Psoas muscle (tissue), 8 donors: ENCODE results near the gene EDN1. TPM values are rescaled to one million over a fixed set of nuclear protein-coding genes. Genes with fewer than 3 reads are reported as not detected.

ENCODE experiments used
- ATAC-seq, 4 donors: fragments of 200-7000 bp; cut with Tn5 transposase; one replicate each; pipeline ENCODE4 v1.9.1; 2020; ENCODE audit warnings: moderate library complexity in 3 of 4, mild to moderate bottlenecking in 2 of 4
- DNase-seq, 2 donors: peaks; one replicate each; pipeline ENCODE4 v3.0.0-alpha.2; 2020
- H3K27ac ChIP-seq: fragments of 200-600 bp; one replicate; pipeline ENCODE4 v1.8.0; 2022
- H3K27me3 ChIP-seq, 3 donors: fragments of 200-600 bp in 1 of 3; one replicate each; pipeline versions ENCODE4 v1.6.1 to v1.8.0; 2013 to 2022; ENCODE audit warnings: low read length in 2 of 3, mild to moderate bottlenecking in 2 of 3, moderate library complexity in 1 of 3; ENCODE audit not compliant: insufficient read depth in 3 of 3
- H3K36me3 ChIP-seq, 2 donors: fragments of 200-600 bp in 1 of 2; one replicate each; pipeline versions ENCODE4 v1.6.1 to v1.8.0; 2013 to 2022; ENCODE audit warnings: low read depth in 1 of 2, mild to moderate bottlenecking in 1 of 2, moderate library complexity in 1 of 2; ENCODE audit not compliant: insufficient read depth in 1 of 2
- H3K4me1 ChIP-seq: fragments of 200-600 bp; one replicate; pipeline ENCODE4 v1.8.0; 2022
- H3K4me3 ChIP-seq: fragments of 200-600 bp; one replicate; pipeline ENCODE4 v1.8.0; 2022; ENCODE audit warnings: mild to moderate bottlenecking
- H3K9me3 ChIP-seq: fragments of 200-600 bp; one replicate; pipeline ENCODE4 v1.8.0; 2022
- WGBS, 3 donors: extraction: QIAGEN DNeasy Blood & Tissue Kit; methylation state at CpG; one replicate each; pipeline versions ENCODE4 v1.1.6 to v1.1.7; 2013; 5-methylcytosine and 5-hydroxymethylcytosine counted together
- intact Hi-C, 2 donors: fragments of 100-400 bp; cut with DNase I; formaldehyde crosslinking; loops; one replicate each; pipeline versions ENCODE4 v1.11.0 to v1.14.2; 2022
- polyA plus RNA-seq, 3 donors: library from polyadenylated mRNA; stranded (reverse); fragments of 200-250 nt; gene quantifications; one replicate each; pipeline ENCODE4 v1.2.3, GENCODE V29; 2013
- total RNA-seq, 4 donors: library from RNA; stranded (reverse); fragmentation: NEBNext Ultra II Directional in 2 of 4; extraction: Animal tissue kit (Norgen Biotek cat#: 25700) in 2 of 4; gene quantifications; one replicate each; pipeline versions ENCODE4 v1.2.1 to v1.2.4, GENCODE V29; 2021 to 2023
- TF ChIP-seq, protein P1 (sequence below): fragments of 200-600 bp; IDR thresholded peaks from one replicate; pipeline ENCODE4 v1.8.0; 2022; ENCODE audit warnings: antibody characterized with exemption
- donor health status: healthy with polysubstance abuse.
- donor health status: DM: no; HTN: no; CAD: no; lungs with moderate emphysema.
- donor health status: Bipolar disorder and iron deficiency.
- donor health status: healthy.
- donor health status: DM: yes; HTN: yes; CAD: no.
- donor health status: DM: no; HTN: no; CAD: no.
- donor health status: DM: no; HTN: no; CAD: no.
- donor health status: DM: yes; HTN: yes; CAD: no.

EDN1 gene
- total and polyA plus RNA-seq, 7 donors = 0.68 to 3.7 (median 2.0) TPM

GRCh38 chr6:12304487-12304886 is 14.3 kb downstream of the EDN1 start:
- intact Hi-C loops = no loop called here
- Histone ChIP-seq H3K27ac (no peak overlapping the region), H3K36me3 (no peaks in the 10 kb centered on the region), H3K27me3 (no peaks in the 10 kb centered on the region), H3K4me1 (no peaks in the 10 kb centered on the region), H3K4me3 (no peak overlapping the region), H3K9me3 (no peaks in the 10 kb centered on the region)
- TF ChIP-seq, protein P1, sequence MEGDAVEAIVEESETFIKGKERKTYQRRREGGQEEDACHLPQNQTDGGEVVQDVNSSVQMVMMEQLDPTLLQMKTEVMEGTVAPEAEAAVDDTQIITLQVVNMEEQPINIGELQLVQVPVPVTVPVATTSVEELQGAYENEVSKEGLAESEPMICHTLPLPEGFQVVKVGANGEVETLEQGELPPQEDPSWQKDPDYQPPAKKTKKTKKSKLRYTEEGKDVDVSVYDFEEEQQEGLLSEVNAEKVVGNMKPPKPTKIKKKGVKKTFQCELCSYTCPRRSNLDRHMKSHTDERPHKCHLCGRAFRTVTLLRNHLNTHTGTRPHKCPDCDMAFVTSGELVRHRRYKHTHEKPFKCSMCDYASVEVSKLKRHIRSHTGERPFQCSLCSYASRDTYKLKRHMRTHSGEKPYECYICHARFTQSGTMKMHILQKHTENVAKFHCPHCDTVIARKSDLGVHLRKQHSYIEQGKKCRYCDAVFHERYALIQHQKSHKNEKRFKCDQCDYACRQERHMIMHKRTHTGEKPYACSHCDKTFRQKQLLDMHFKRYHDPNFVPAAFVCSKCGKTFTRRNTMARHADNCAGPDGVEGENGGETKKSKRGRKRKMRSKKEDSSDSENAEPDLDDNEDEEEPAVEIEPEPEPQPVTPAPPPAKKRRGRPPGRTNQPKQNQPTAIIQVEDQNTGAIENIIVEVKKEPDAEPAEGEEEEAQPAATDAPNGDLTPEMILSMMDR = no peak
- ATAC-seq (no peak), DNase-seq (no peak)
- 88 to 97% (median 97%) methylated on average over 2 of the region's 2 CpGs for WGBS, 3 donors

DNA sequence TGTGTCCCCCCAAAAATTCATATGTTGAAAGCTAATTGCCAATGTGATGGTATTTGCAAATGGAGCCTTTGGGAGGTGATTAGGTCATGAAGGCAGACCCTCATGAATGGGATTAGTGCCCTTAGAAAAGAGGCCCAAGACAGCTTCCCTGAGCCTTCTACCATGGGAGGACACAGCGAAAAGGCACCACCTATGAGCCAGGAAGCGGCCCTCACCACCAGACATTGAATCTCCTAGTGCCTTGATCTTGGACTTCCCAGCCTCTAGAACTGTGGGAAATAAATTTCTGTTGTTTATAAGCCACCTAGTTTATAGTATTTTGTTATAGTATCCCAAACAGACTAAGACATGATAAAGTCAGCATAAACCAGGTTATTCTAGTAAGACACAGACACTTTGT is 18.9 kb downstream of the EDN1 start:
- Histone ChIP-seq H3K4me3 (no peak overlapping the region), H3K4me1 (no peaks in the 10 kb centered on the region), H3K36me3 (no peaks in the 10 kb centered on the region), H3K27ac (no peak overlapping the region), H3K27me3 (no peaks in the 10 kb centered on the region), H3K9me3 (no peaks in the 10 kb centered on the region)
- TF ChIP-seq, protein P1 = no peak
- intact Hi-C loops = no loop called here
- no peak for ATAC-seq
- WGBS, 3 donors = 94 to 98% (median 97%) methylated on average over 2 of the region's 2 CpGs
- no peak for DNase-seq

GRCh38 chr6:12311106-12311505 is 20.9 kb downstream of the EDN1 start:
- Histone ChIP-seq H3K4me3 (no peak overlapping the region), H3K36me3 (no peaks in the 10 kb centered on the region), H3K27me3 (no peaks in the 10 kb centered on the region), H3K27ac (no peak overlapping the region), H3K9me3 (no peaks in the 10 kb centered on the region), H3K4me1 (no peaks in the 10 kb centered on the region)
- no peak for DNase-seq
- intact Hi-C loops = no loop called here
- ATAC-seq = no peak
- 85 to 97% (median 91%) methylated on average over 2 of the region's 2 CpGs for WGBS, 3 donors
- TF ChIP-seq, protein P1 = no peak

DNA sequence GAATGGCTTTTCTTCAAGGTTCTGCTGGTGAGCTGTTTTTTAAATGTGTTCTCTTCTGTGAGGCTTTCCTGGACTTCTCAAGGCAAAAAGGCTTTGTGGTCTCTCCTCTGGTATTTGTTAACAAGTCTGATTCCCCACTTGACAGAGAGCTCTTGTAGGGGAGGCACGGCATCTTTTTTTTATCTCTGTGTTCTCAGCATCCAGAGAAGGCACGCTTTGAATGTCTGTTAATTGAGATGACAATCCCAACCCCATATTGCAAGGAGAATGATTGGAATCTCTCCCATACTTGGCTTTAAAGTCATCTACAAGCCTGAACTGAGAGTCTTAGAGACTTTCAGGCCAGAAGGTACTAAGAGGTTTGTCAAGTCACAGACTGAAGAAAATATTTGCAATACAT is 22.6 kb downstream of the EDN1 start:
- intact Hi-C loops = no loop called here
- ATAC-seq (no peak), DNase-seq (no peak)
- H3K4me1 ChIP-seq = no peaks in the 10 kb centered on the region
- no peak overlapping the region for H3K4me3 ChIP-seq
- H3K36me3 ChIP-seq = no peaks in the 10 kb centered on the region
- TF ChIP-seq, protein P1 = no peak
- no peaks in the 10 kb centered on the region for H3K9me3 ChIP-seq
- 53 to 82% (median 68%) methylated on average over 2 of the region's 2 CpGs for WGBS, 3 donors
- H3K27ac ChIP-seq = no peak overlapping the region
- H3K27me3 ChIP-seq = no peaks in the 10 kb centered on the region

DNA sequence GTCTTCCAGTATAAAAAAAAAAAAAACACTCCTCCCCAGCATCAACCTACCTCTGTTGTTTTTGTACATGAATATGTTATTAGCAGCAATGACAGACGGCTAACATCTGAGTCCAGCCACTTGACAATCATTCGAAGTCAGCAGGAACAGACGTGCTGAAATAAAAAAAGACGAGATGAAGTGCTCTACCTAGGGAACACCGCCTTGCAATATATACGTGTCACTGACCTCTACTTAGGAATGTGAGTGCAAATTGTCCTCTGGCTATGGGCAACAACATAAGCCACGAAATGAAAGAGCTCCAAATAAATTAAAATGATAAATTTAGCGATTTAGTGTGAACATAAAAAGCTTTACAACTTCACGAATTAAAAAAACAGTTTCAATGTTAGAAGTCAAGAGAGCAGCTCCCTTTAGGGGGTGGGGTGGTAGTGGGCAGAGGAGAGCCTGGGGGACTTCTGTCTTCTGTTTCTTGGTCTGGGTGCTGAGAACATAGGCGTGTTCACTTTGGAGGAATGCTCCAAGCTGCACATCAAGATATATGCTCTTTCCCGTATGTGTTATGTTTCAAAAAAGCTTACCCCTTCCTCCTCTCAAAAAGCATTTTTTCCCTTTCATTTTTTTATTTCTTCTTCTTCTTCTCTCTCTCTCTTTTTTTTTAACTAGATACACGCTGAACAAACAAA is 23.3 kb downstream of the EDN1 start:
- H3K27ac ChIP-seq = no peak overlapping the region
- H3K4me1 ChIP-seq = no peaks in the 10 kb centered on the region
- H3K4me3 ChIP-seq = no peak overlapping the region
- intact Hi-C loops = no loop called here
- H3K36me3 ChIP-seq = no peaks in the 10 kb centered on the region
- DNase-seq (no peak), ATAC-seq (no peak)
- no peaks in the 10 kb centered on the region for H3K9me3 ChIP-seq
- 55 to 57% (median 56%) methylated on average over 12 of the region's 12 CpGs for WGBS, 3 donors
- TF ChIP-seq, protein P1 = no peak
- no peaks in the 10 kb centered on the region for H3K27me3 ChIP-seq
